SU-DHL-6 (cell line): ENCODE data around the gene NHS.

Experiments
- H2AFZ ChIP-seq: fragments of 200-600 bp; sonication (generic); 2 replicates; pipeline ENCODE4 v1.6.1; 2014; ENCODE audit warnings: low read depth, mild to moderate bottlenecking, moderate library complexity, mixed read lengths, antibody characterized with exemption, low read length; ENCODE audit not compliant: severe bottlenecking
- H3F3A ChIP-seq: fragments of 200-600 bp; shearing (Covaris generic); 2 replicates; pipeline ENCODE4 v1.6.0; 2016; ENCODE audit warnings: antibody characterized with exemption, mild to moderate bottlenecking; ENCODE audit not compliant: insufficient read depth
- H3K27ac ChIP-seq: fragments of 200-600 bp; sonication (generic); 2 replicates; pipeline ENCODE4 v1.5.1; 2016; ENCODE audit warnings: low read depth, mild to moderate bottlenecking, low read length, moderate library complexity, mixed read lengths
- H3K27me3 ChIP-seq: fragments of 200-600 bp; sonication (generic), shearing (Covaris generic); 2 replicates; pipeline ENCODE4 v1.6.0; 2014; ENCODE audit warnings: mild to moderate bottlenecking, low read length
- H3K36me3 ChIP-seq: fragments of 200-600 bp; sonication (generic); 2 replicates; pipeline ENCODE4 v1.6.1; 2014; ENCODE audit warnings: mild to moderate bottlenecking, low read length, mixed read lengths
- H3K4me2 ChIP-seq: fragments of 300-600, 200-600 bp; shearing (Covaris generic), sonication (generic); 2 replicates; pipeline ENCODE4 v1.6.0; 2014; ENCODE audit warnings: low read length, low read depth, mild to moderate bottlenecking; ENCODE audit not compliant: poor library complexity, severe bottlenecking
- H3K4me3 ChIP-seq: fragments of 200-600 bp; sonication (generic); 2 replicates; pipeline ENCODE4 v1.5.1; 2014; ENCODE audit warnings: antibody characterized with exemption, low read length, mild to moderate bottlenecking, mixed read lengths; ENCODE audit not compliant: insufficient read depth, poor library complexity, severe bottlenecking
- H3K79me2 ChIP-seq: fragments of 200-600 bp; sonication (generic); 2 replicates; pipeline ENCODE4 v1.6.1; 2014; ENCODE audit warnings: mild to moderate bottlenecking, low read length, moderate library complexity; ENCODE audit not compliant: insufficient read depth
- H3K9ac ChIP-seq: fragments of 200-600 bp; sonication (generic); 2 replicates; pipeline ENCODE4 v1.7.0; 2014; ENCODE audit warnings: mild to moderate bottlenecking, low read length
- H3K9me2 ChIP-seq: fragments of 200-600 bp; sonication (generic); replicated peaks from 2 replicates; pipeline ENCODE4 v1.6.1; 2014; ENCODE audit warnings: low read length; ENCODE audit not compliant: insufficient read depth
- H3K9me3 ChIP-seq: fragments of 200-600 bp; sonication (generic); 2 replicates; pipeline ENCODE4 v1.6.1; 2014; ENCODE audit warnings: low read length, mixed read lengths; ENCODE audit not compliant: insufficient read depth
- H4K20me1 ChIP-seq: fragments of 200-600 bp; sonication (generic); 2 replicates; pipeline ENCODE4 v1.6.1; 2014; ENCODE audit warnings: low read depth, mild to moderate bottlenecking, antibody characterized with exemption, low read length, moderate library complexity, mixed read lengths
- EZH2phosphoT487 ChIP-seq: fragments of 200-600 bp; sonication (generic), shearing (Covaris generic); conservative IDR thresholded peaks from 2 replicates; pipeline ENCODE4 v1.6.1; 2018; ENCODE audit warnings: mild to moderate bottlenecking, antibody characterized with exemption, low read length, moderate library complexity, mixed read lengths
- TF ChIP-seq, protein P1 (sequence below): fragments of 200-600 bp; sonication (generic); IDR thresholded peaks from one replicate; pipeline ENCODE4 v1.5.1; 2017; ENCODE audit warnings: antibody characterized with exemption, mild to moderate bottlenecking, low read length, moderate library complexity; ENCODE audit not compliant: insufficient read depth, poor library complexity, severe bottlenecking

The NHS gene

DNA sequence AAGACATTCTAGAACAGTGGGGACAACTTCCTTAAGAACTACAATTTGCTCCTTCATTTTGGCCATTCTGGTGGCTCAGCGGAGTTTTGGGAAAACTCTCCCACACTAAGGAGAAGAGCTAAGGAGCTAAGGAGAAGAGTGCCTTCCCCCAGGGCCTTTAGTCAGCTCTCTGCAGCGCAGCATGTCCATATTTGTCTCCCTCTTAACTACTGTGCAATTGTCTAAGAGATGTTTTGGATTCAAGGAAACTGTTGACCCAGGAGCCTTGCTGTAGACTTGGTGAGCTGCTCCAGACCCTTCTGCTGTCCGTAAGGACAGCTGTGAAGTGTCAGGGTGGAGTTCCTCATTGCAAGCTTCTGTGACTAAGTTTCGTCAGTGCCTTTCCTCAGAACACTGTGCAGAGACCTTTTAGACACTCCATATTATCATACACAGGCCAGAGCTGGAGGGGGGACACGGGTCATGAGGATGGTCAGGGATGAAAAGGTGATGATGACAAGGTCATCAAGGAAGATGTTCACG, 179.0 kb downstream of the NHS start:
- TF ChIP-seq EZH2phosphoT487: no peak
- TF ChIP-seq, protein P1, sequence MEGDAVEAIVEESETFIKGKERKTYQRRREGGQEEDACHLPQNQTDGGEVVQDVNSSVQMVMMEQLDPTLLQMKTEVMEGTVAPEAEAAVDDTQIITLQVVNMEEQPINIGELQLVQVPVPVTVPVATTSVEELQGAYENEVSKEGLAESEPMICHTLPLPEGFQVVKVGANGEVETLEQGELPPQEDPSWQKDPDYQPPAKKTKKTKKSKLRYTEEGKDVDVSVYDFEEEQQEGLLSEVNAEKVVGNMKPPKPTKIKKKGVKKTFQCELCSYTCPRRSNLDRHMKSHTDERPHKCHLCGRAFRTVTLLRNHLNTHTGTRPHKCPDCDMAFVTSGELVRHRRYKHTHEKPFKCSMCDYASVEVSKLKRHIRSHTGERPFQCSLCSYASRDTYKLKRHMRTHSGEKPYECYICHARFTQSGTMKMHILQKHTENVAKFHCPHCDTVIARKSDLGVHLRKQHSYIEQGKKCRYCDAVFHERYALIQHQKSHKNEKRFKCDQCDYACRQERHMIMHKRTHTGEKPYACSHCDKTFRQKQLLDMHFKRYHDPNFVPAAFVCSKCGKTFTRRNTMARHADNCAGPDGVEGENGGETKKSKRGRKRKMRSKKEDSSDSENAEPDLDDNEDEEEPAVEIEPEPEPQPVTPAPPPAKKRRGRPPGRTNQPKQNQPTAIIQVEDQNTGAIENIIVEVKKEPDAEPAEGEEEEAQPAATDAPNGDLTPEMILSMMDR: no peak
- no peaks in the 10 kb centered on the region for H3F3A ChIP-seq
- no peak overlapping the region for H3K9ac ChIP-seq
- no peaks in the 10 kb centered on the region for H3K27me3 ChIP-seq
- no peak overlapping the region for H3K4me2 ChIP-seq
- H3K9me3 ChIP-seq: no peaks in the 10 kb centered on the region
- no peaks in the 10 kb centered on the region for H4K20me1 ChIP-seq
- no peaks in the 10 kb centered on the region for H3K9me2 ChIP-seq
- H3K79me2 ChIP-seq: no peaks in the 10 kb centered on the region
- no peak overlapping the region for H3K27ac ChIP-seq
- H3K4me3 ChIP-seq: no peak overlapping the region
- no peaks in the 10 kb centered on the region for H3K36me3 ChIP-seq
- no peak overlapping the region for H2AFZ ChIP-seq

DNA sequence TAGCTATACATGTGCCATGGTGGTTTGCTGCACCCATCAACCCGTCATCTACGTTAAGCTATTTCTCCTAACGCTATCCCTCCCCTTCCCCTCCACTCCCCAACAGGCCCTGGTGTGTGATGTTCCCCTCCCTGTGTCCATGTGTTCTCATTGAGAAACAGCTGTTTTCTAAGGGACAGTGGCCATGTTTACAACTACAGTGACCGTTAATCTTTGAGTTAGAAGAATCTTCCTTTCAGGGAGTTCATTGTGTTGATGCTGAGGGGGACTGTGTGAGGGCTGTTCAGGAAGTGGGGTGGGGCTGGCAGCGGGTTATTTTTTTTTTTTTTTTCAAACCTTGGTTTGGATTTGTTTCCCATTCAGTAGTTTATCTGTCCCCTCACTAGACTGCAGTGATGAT, 179.9 kb downstream of the NHS start:
- Histone ChIP-seq H3K36me3 (no peaks in the 10 kb centered on the region), H4K20me1 (no peaks in the 10 kb centered on the region), H3F3A (no peaks in the 10 kb centered on the region), H2AFZ (no peak overlapping the region), H3K9me3 (no peaks in the 10 kb centered on the region), H3K27ac (no peak overlapping the region), H3K4me3 (no peak overlapping the region), H3K4me2 (no peak overlapping the region), H3K9me2 (no peaks in the 10 kb centered on the region), H3K9ac (no peak overlapping the region), H3K79me2 (no peaks in the 10 kb centered on the region), H3K27me3 (no peaks in the 10 kb centered on the region)
- no peak for TF ChIP-seq EZH2phosphoT487
- TF ChIP-seq, protein P1: no peak

DNA sequence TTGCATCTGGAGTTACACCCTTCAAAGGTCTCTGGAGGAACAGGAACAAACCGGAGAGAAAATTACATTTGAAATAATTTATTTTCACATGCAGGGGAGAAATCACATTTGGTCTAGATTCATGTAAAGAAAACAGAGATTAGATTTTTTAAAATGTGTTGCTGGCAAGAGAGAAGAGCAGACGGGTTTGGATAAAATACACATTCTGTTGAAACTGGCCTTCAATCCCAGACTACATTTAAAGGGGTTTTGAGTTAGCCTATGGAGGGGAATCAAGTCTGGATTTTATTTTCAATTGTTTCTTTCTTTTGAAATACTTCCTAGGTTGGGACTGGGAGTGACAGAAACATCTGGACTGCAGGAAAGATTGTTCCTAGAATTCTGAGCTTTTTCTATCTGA, 180.8 kb downstream of the NHS start:
- no peaks in the 10 kb centered on the region for H3K9me3 ChIP-seq
- no peak for TF ChIP-seq EZH2phosphoT487
- no peak overlapping the region for H3K4me3 ChIP-seq
- no peaks in the 10 kb centered on the region for H3F3A ChIP-seq
- H4K20me1 ChIP-seq: no peaks in the 10 kb centered on the region
- H2AFZ ChIP-seq: no peak overlapping the region
- no peaks in the 10 kb centered on the region for H3K27me3 ChIP-seq
- H3K79me2 ChIP-seq: no peaks in the 10 kb centered on the region
- no peak overlapping the region for H3K9ac ChIP-seq
- no peak overlapping the region for H3K27ac ChIP-seq
- H3K4me2 ChIP-seq: no peak overlapping the region
- no peaks in the 10 kb centered on the region for H3K36me3 ChIP-seq
- H3K9me2 ChIP-seq: no peaks in the 10 kb centered on the region

DNA sequence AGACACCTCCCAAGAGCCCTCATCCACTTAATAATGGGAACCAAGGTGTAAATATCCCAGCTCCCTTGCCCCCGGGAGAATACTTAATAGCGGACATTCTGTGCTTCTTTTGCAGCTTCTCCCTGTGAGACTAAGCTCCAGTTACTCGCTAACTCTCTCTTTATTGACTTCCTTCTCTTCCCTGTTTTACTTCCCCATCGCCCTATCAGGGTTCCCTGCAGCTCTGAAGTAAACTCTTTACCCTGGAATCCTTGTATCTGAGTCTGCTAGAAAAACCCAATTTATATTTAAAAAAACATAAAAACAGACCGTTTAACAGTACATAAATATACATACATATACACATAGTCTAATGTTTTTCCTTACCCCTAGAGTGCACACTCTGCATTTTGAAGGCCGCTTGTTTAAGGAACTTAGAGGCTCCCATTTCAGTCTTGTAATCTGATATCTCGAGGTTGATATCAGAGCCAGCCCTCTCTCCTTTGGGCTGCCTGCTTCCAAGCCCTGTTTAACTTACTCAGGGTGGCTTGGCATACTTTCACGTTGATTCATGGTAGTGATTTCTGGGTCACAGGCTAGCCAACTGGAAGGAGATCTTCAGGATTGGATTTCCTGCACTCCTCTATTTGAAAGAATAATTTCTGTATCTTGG, 184.9 kb downstream of the NHS start:
- H3K27me3 ChIP-seq: no peaks in the 10 kb centered on the region
- H3K4me3 ChIP-seq: no peak overlapping the region
- no peaks in the 10 kb centered on the region for H3K79me2 ChIP-seq
- no peak overlapping the region for H3K9ac ChIP-seq
- no peaks in the 10 kb centered on the region for H3F3A ChIP-seq
- H3K4me2 ChIP-seq: no peak overlapping the region
- TF ChIP-seq, protein P1: no peak
- no peak for TF ChIP-seq EZH2phosphoT487
- H3K36me3 ChIP-seq: no peaks in the 10 kb centered on the region
- no peak overlapping the region for H2AFZ ChIP-seq
- H3K9me2 ChIP-seq: no peaks in the 10 kb centered on the region
- H3K27ac ChIP-seq: no peak overlapping the region
- H4K20me1 ChIP-seq: no peaks in the 10 kb centered on the region
- H3K9me3 ChIP-seq: no peaks in the 10 kb centered on the region
